MM.1S (cell line): ENCODE measurements around the gene VSX2.

ENCODE experiments used
- CTCF ChIP-seq: fragments of 300-600 bp; sonication (generic); IDR thresholded peaks from 2 replicates; pipeline ENCODE4 v1.5.1; 2016; ENCODE audit warnings: antibody characterized with exemption, low read length, mixed read lengths
- EZH2 ChIP-seq: fragments of 300-600 bp; sonication (generic); optimal IDR thresholded peaks from 2 replicates; pipeline ENCODE3; 2017; ENCODE audit warnings: low read depth, mild to moderate bottlenecking, antibody characterized with exemption, low read length, mixed read lengths
- EZH2phosphoT487 ChIP-seq: fragments of 300-600 bp; sonication (generic); IDR thresholded peaks from 2 replicates; pipeline ENCODE4 v1.6.1; 2018; ENCODE audit warnings: antibody characterized with exemption, low read length

GRCh38 chr14:74239848-74240793 lies 872 bp downstream of the VSX2 start:
- TF ChIP-seq CTCF (no peak), EZH2 (no peak), EZH2phosphoT487 (no peak)
